Type B pancreatic cell (in vitro differentiated cells): ENCODE results near the gene SCN11A. TPM values are rescaled to one million over a fixed set of nuclear protein-coding genes. Genes with fewer than 3 reads are reported as not detected.

Experiments used
- DNase-seq: peaks from one replicate; pipeline ENCODE4 v3.0.0; 2021; ENCODE audit warnings: mixed read lengths; ENCODE audit not compliant: unreplicated experiment; ENCODE audit errors: extremely low spot score
- H3K27ac Mint-ChIP-seq: 2 replicates; pipeline ENCODE4 v1.8.0; 2021; ENCODE audit warnings: mild to moderate bottlenecking, mixed read lengths
- H3K27me3 Mint-ChIP-seq: 2 replicates; pipeline ENCODE4 v1.8.0; 2021; ENCODE audit warnings: mixed read lengths
- H3K36me3 Mint-ChIP-seq: 2 replicates; pipeline ENCODE4 v1.8.0; 2021; ENCODE audit warnings: mixed read lengths
- H3K4me1 Mint-ChIP-seq: one replicate; pipeline ENCODE4 v1.8.0; 2021; ENCODE audit warnings: mixed read lengths; ENCODE audit not compliant: unreplicated experiment
- H3K4me3 Mint-ChIP-seq: 2 replicates; pipeline ENCODE4 v1.8.0; 2021; ENCODE audit warnings: mild to moderate bottlenecking, mixed read lengths
- H3K9me3 Mint-ChIP-seq: 2 replicates; pipeline ENCODE4 v1.8.0; 2021; ENCODE audit warnings: mixed read lengths
- CTCF ChIP-seq: fragments of 200-600 bp; sonication (generic); conservative IDR thresholded peaks from 2 replicates; pipeline ENCODE4 v1.5.0; 2021; ENCODE audit warnings: antibody characterized with exemption, mild to moderate bottlenecking
- long read RNA-seq: library from polyadenylated mRNA; unstranded; transcript quantifications from one replicate; pipeline ENCODE4 v2.0.0, GENCODE V29; 2020
- total RNA-seq: library from RNA; stranded (reverse); gene quantifications from 2 replicates; pipeline ENCODE4 v1.2.1, GENCODE V29; 2021; ENCODE audit warnings: low replicate concordance

SCN11A gene
- 0.21 and 1.4 TPM in 2 replicates for total RNA-seq
- long read RNA-seq, result 0 reads

DNA sequence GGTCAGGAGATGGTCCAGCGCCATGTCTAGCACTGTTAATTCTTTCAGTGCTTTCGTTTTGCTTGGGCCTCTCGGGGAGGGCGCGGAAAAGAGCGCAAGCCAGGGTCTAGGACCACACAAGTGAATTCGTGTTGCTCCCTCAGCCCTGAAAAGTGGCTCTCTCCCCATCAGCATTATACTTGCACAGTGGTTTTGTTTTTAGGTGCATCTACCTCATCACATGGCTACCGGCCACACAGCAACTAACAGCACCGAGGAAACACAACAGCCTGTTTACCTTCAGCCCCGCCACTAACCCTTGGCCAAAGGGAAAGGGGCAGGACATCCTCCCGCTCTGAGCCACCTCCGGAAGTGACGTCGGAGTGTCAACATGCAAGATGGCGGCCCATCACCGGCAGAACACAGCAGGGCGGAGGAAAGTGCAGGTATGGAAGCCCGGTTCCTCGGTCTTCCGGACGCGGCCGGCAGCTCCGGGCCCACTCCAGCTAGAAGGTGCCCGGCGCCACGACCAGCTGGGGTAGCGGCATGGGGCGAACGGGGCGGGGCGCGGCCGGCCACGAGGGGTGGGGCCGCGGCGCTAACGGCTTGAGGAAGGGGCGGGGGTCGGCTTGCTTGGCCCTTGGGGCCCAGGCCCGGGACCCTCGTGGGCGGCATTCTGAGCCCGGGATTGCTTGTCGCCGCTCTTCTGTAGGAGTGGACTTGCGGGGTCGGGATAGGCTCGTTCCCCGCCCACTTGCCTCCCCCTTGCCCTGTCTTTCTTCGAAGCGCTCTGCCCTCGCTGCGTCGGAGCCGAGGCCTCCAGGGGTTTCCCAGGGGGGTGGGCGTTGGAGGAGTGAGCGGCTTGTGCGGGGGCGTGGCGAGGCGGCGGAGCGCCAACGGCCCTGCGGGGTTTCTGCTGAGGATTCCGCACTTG lies at the start of gene SCN11A, which contains the start of gene WDR48:
TSS of gene SCN11A (minus strand) at position 296 of the 913 bp plus-strand sequence. CDS start 101,582 bp downstream, outside the sequence.
TSS of gene WDR48 (plus strand) at position 368 of the 913 bp plus-strand sequence. CDS start at position 378, 10 bp downstream.
- Mint-ChIP-seq H3K4me1 (peaks cover 28% of the 10 kb centered on the region), H3K4me3 (peak within 1 kb of the TSS; percentile 97), H3K27me3 (no peaks in the 10 kb centered on the region), H3K9me3 (peaks cover 4% of the 10 kb centered on the region), H3K27ac (peak within 1 kb of the TSS; percentile 96), H3K36me3 (no peaks in the 10 kb centered on the region)
- DNase-seq, result peak; percentile 92
- TF ChIP-seq CTCF, result no peak

GRCh38 chr3:39101022-39101689 lies 49.4 kb upstream of the SCN11A start:
- no peak for DNase-seq
- Mint-ChIP-seq H3K4me3 (no peak overlapping the region), H3K9me3 (no peaks in the 10 kb centered on the region), H3K36me3 (peaks cover 13% of the 10 kb centered on the region), H3K27ac (no peak overlapping the region), H3K27me3 (no peaks in the 10 kb centered on the region), H3K4me1 (peaks cover 14% of the 10 kb centered on the region)
- TF ChIP-seq CTCF, result peak; percentile 71

DNA sequence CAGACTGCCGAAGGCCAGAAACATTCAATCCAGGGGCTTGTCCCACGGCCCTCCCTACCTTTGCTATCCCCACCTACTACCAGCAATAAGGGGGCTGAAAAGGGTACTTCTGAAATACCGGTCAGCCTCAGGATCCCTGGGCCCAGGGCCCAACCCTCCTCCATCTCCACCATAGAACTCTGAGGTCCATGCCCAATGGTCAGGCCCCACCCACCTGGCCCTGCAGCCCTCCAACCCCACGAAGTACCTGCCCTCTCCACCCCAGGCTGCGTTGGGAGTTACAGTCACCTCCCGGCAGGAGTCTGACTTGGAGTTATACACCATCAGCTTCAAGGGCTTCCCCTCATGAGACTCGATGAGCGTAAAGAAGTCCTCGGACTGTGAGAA lies 48.7 kb upstream of the SCN11A start:
- Mint-ChIP-seq H3K36me3 (peaks cover 10% of the 10 kb centered on the region), H3K27me3 (no peaks in the 10 kb centered on the region), H3K4me1 (peaks cover 8% of the 10 kb centered on the region), H3K9me3 (no peaks in the 10 kb centered on the region), H3K27ac (no peak overlapping the region), H3K4me3 (no peak overlapping the region)
- TF ChIP-seq CTCF, result no peak
- no peak for DNase-seq

GRCh38 chr3:39099738-39100499 lies 48.2 kb upstream of the SCN11A start:
- no peak for DNase-seq
- H3K27me3 Mint-ChIP-seq, result no peaks in the 10 kb centered on the region
- TF ChIP-seq CTCF, result no peak
- H3K27ac Mint-ChIP-seq, result no peak overlapping the region
- no peak overlapping the region for H3K4me3 Mint-ChIP-seq
- peaks cover 10% of the 10 kb centered on the region for H3K36me3 Mint-ChIP-seq
- no peaks in the 10 kb centered on the region for H3K9me3 Mint-ChIP-seq
- peaks cover 2% of the 10 kb centered on the region for H3K4me1 Mint-ChIP-seq

GRCh38 chr3:39099242-39099641 lies 47.5 kb upstream of the SCN11A start:
- DNase-seq, result no peak
- TF ChIP-seq CTCF, result no peak
- peaks cover 13% of the 10 kb centered on the region for H3K36me3 Mint-ChIP-seq
- H3K27me3 Mint-ChIP-seq, result no peaks in the 10 kb centered on the region
- no peaks in the 10 kb centered on the region for H3K9me3 Mint-ChIP-seq
- H3K4me3 Mint-ChIP-seq, result no peak overlapping the region
- H3K27ac Mint-ChIP-seq, result no peak overlapping the region
- H3K4me1 Mint-ChIP-seq, result no peaks in the 10 kb centered on the region
